GM21619 (cell line): ENCODE data around the gene WNK2.
"Not testable (repeated sequence)": the region's sequence is repeated elsewhere in the genome, so short reads cannot be mapped to it uniquely, and the experiment has no call there.

Experiments
- ATAC-seq: cut with Tn5 transposase; IDR thresholded peaks from one replicate; pipeline ENCODE4 v1.9.1; 2021; ENCODE audit not compliant: unreplicated experiment

The WNK2 gene

GRCh38 chr9:93357649-93358048 is 173.7 kb downstream of the WNK2 start:
- ATAC-seq, result no peak

GRCh38 chr9:93359907-93360306 is 176.0 kb downstream of the WNK2 start:
- ATAC-seq, result not testable (repeated sequence)

- ATAC-seq, result no peak
Measured at GRCh38 chr9:93361995-93362394, 178.1 kb downstream of the WNK2 start.

GRCh38 chr9:93364734-93365426 is 180.9 kb downstream of the WNK2 start:
- no peak for ATAC-seq

- no peak for ATAC-seq
Measured at GRCh38 chr9:93365427-93366118, 181.6 kb downstream of the WNK2 start.

GRCh38 chr9:93366119-93366447 is 182.1 kb downstream of the WNK2 start:
- ATAC-seq, result no peak

GRCh38 chr9:93366486-93366885 is 182.5 kb downstream of the WNK2 start:
- not testable (repeated sequence) for ATAC-seq

- ATAC-seq, result no peak
Measured at GRCh38 chr9:93368437-93368836, 184.5 kb downstream of the WNK2 start.

GRCh38 chr9:93369686-93370085 is 185.7 kb downstream of the WNK2 start:
- ATAC-seq, result no peak
